ENCODE measurements around the gene CAAP1. TPM values are rescaled to one million over a fixed set of nuclear protein-coding genes. Genes with fewer than 3 reads are reported as not detected.
"Not testable (repeated sequence)": the region's sequence is repeated elsewhere in the genome, so short reads cannot be mapped to it uniquely, and the experiment has no call there.

The CAAP1 gene
- total RNA-seq, 2 experiments from 2014 or later = 17.7 to 18.6 TPM

DNA sequence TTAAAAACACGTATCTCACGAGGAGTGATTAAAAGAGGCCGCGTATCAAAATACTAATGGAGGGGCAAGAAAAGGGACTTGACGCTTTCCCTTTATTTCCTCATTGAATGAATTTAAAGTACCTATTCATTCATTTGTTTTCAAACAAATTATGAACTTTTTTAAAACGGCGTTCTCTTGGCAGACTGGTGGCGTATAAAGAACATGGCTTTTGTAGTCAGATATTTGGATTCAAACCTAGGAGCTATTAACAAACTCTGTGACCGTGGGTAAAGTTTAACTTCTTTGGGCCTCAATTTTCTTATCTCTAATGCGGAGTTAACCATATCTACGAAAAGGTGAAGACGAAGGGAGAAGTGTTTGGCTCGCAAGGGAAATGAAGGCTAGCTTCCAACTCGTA, 876 bp downstream of the CAAP1 start:
- H3K4me1 Mint-ChIP-seq = peaks cover 26% of the 10 kb centered on the region
- H3K36me3 Mint-ChIP-seq = peaks cover 10% of the 10 kb centered on the region
- DNase-seq (no peak), ATAC-seq (ENCODE audit: low read depth) (no peak)
- POLR2A ChIA-PET = interaction anchor here (0.6 to 3.1 kb wide), 5 partner anchors 16 to 681 kb away, joined by 3 to 23 read pairs (median 4); partner anchors contain the start of genes C9orf72, IFT74 and PLAA
- peaks cover 4% of the 10 kb centered on the region for H3K9me3 Mint-ChIP-seq
- H3K27ac Mint-ChIP-seq = peak overlapping the region; percentile 100
- no peaks in the 10 kb centered on the region for H3K27me3 Mint-ChIP-seq
- peak overlapping the region; percentile 100 for H3K4me3 Mint-ChIP-seq

- no peak for ATAC-seq (ENCODE audit: low read depth)
- POLR2A ChIA-PET = no interaction called here
- DNase-seq = no peak
- H3K4me1 Mint-ChIP-seq = peaks cover 26% of the 10 kb centered on the region
- H3K9me3 Mint-ChIP-seq = no peaks in the 10 kb centered on the region
- peaks cover 20% of the 10 kb centered on the region for H3K36me3 Mint-ChIP-seq
- no peak overlapping the region for H3K4me3 Mint-ChIP-seq
- H3K27me3 Mint-ChIP-seq = no peaks in the 10 kb centered on the region
- H3K27ac Mint-ChIP-seq = no peak overlapping the region
Observed at GRCh38 chr9:26888271-26888670, 4.3 kb downstream of the CAAP1 start.

DNA sequence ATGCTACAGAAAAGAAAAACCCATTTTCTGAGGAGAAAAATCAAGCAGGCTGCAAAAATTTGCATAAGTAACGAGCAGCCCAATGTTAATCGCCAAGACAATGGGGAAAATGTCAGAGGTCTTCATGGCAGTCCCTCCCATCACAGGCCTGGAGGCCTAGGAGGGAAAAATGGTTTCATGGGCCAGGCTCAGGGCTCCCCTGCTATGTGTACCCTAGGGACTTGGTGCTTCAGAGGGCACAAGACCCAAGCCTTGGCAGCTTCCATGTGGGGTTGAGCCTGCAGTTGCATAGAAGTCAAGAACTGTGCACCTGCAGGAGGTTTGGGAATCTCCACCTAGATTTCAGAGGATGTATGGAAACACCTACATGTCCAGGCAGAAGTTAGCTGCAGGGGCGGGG, 10.4 kb downstream of the CAAP1 start:
- H3K9me3 Mint-ChIP-seq = peaks cover 11% of the 10 kb centered on the region
- H3K4me1 Mint-ChIP-seq = no peaks in the 10 kb centered on the region

DNA sequence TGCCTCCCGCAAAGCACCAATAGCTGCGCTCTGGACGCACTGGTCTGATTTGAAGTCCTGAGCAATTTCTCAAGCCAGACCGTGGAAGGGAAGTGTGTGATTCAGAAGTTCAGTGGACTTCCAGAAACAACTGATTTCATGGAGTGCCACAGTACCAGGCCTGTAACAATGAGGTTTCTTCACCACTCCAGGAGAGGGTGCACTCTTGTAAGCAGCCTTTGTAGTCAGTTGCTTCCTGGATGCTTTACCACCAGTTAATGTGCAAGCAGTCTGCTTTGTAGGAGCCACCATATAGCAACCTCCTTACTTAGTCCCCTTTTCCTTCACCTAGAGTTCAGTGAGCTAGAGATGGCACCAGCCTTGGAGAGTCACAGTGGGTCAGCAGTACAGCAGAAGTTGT, 12.3 kb downstream of the CAAP1 start:
- Mint-ChIP-seq H3K9me3 (peaks cover 11% of the 10 kb centered on the region), H3K4me1 (no peaks in the 10 kb centered on the region), H3K36me3 (peaks cover 53% of the 10 kb centered on the region), H3K27me3 (no peaks in the 10 kb centered on the region), H3K4me3 (no peak overlapping the region), H3K27ac (no peak overlapping the region)
- POLR2A ChIA-PET = no interaction called here
- ATAC-seq (ENCODE audit: low read depth) (no peak), DNase-seq (no peak)

More for the DNA sequence above, 10.4 kb downstream of the CAAP1 start:
- Mint-ChIP-seq H3K4me3 (no peak overlapping the region), H3K36me3 (peaks cover 55% of the 10 kb centered on the region), H3K27ac (no peak overlapping the region), H3K27me3 (no peaks in the 10 kb centered on the region)
- no peak for DNase-seq
- ATAC-seq (ENCODE audit: low read depth) = no peak
- POLR2A ChIA-PET = no interaction called here

- H3K27me3 Mint-ChIP-seq; H3K9me3 Mint-ChIP-seq; DNase-seq; H3K27ac Mint-ChIP-seq; H3K4me3 Mint-ChIP-seq; ATAC-seq (ENCODE audit: low read depth); H3K4me1 Mint-ChIP-seq; POLR2A ChIA-PET: not testable (repeated sequence)
- H3K36me3 Mint-ChIP-seq = peaks cover 20% of the 10 kb centered on the region
Observed at GRCh38 chr9:26875155-26875554, 17.4 kb downstream of the CAAP1 start.

DNA sequence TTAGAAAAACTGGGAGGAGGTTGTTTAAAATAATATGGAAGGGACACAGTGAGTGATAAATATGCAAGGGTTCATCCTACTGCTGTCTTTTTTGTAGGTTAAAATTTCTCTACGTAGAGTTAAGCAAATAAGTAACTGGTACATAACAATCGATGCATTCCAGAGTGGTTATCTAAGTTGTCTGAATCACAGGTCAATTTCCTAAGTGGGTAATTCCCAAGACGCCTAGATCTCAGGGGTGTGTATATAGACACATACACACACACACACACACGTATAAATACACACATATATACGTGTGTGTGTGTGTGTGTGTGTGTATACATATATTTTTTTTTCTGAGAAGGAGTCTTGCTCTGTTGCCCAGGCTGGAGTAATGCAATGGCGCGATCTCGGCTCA, 22.3 kb downstream of the CAAP1 start:
- no peak overlapping the region for H3K27ac Mint-ChIP-seq
- peaks cover 6% of the 10 kb centered on the region for H3K36me3 Mint-ChIP-seq
- H3K27me3 Mint-ChIP-seq = no peaks in the 10 kb centered on the region
- no peaks in the 10 kb centered on the region for H3K4me1 Mint-ChIP-seq
- POLR2A ChIA-PET = no interaction called here
- DNase-seq (no peak), ATAC-seq (ENCODE audit: low read depth) (no peak)
- H3K4me3 Mint-ChIP-seq = no peak overlapping the region
- no peaks in the 10 kb centered on the region for H3K9me3 Mint-ChIP-seq

DNA sequence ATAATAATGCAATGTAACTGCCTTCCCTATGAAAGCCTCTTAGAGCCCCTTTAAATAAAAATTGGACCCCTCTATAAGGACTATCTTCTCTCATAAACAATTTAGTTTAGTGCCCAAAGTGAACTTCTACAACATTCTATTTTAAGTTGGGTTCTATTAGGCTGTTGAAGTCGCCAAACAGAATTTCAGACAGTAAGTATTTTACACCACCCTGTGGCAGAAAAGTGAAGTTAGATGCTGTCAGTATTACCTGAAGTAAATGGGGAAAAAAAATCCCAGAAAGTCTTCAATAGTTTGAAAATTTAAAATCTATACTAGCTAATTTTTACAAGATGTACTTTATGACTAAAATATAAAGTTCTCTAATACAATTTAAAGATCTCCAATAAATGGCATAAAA, 29.5 kb downstream of the CAAP1 start:
- Mint-ChIP-seq H3K36me3 (peaks cover 7% of the 10 kb centered on the region), H3K9me3 (no peaks in the 10 kb centered on the region), H3K27ac (no peak overlapping the region), H3K27me3 (no peaks in the 10 kb centered on the region), H3K4me1 (peaks cover 2% of the 10 kb centered on the region), H3K4me3 (no peak overlapping the region)
- no peak for ATAC-seq (ENCODE audit: low read depth)
- POLR2A ChIA-PET = no interaction called here
- DNase-seq = no peak

- H3K27me3 Mint-ChIP-seq = no peaks in the 10 kb centered on the region
- no peak overlapping the region for H3K27ac Mint-ChIP-seq
- POLR2A ChIA-PET = no interaction called here
- H3K9me3 Mint-ChIP-seq = no peaks in the 10 kb centered on the region
- no peak overlapping the region for H3K4me3 Mint-ChIP-seq
- ATAC-seq (ENCODE audit: low read depth) (peak; percentile 60), DNase-seq (no peak)
- no peaks in the 10 kb centered on the region for H3K4me1 Mint-ChIP-seq
- peaks cover 17% of the 10 kb centered on the region for H3K36me3 Mint-ChIP-seq
Observed at GRCh38 chr9:26856413-26857032, 36.1 kb downstream of the CAAP1 start.

- Mint-ChIP-seq H3K4me1 (no peaks in the 10 kb centered on the region), H3K27me3 (no peaks in the 10 kb centered on the region), H3K36me3 (peaks cover 13% of the 10 kb centered on the region), H3K27ac (no peak overlapping the region), H3K9me3 (no peaks in the 10 kb centered on the region), H3K4me3 (no peak overlapping the region)
- DNase-seq = no peak
- ATAC-seq (ENCODE audit: low read depth) = no peak
- POLR2A ChIA-PET = no interaction called here
Observed at GRCh38 chr9:26850995-26851394, 41.6 kb downstream of the CAAP1 start.

DNA sequence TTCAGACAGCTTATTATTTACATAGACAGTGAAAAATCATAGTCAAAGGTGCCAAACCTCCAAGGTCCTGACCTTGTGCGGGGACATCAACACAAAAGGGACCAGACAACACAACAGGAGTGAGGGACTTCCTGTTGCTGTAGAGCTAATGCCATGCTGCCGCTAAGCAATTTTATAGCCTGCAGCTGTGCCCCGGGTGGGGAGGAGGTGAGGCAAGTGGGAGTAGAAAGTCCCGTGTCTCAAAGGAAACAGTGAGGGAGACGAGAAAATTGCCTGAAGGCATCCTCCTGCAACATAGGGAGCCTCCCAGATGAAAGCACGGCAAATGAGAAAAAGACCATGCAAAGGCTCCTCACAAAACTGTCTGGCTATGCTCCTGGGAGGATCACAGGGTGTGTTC, 58.8 kb downstream of the CAAP1 start:
- Mint-ChIP-seq H3K4me1 (no peaks in the 10 kb centered on the region), H3K36me3 (peaks cover 5% of the 10 kb centered on the region), H3K9me3 (peaks cover 4% of the 10 kb centered on the region), H3K27me3 (no peaks in the 10 kb centered on the region), H3K4me3 (no peak overlapping the region), H3K27ac (no peak overlapping the region)
- DNase-seq = no peak
- POLR2A ChIA-PET = no interaction called here
- no peak for ATAC-seq (ENCODE audit: low read depth)

DNA sequence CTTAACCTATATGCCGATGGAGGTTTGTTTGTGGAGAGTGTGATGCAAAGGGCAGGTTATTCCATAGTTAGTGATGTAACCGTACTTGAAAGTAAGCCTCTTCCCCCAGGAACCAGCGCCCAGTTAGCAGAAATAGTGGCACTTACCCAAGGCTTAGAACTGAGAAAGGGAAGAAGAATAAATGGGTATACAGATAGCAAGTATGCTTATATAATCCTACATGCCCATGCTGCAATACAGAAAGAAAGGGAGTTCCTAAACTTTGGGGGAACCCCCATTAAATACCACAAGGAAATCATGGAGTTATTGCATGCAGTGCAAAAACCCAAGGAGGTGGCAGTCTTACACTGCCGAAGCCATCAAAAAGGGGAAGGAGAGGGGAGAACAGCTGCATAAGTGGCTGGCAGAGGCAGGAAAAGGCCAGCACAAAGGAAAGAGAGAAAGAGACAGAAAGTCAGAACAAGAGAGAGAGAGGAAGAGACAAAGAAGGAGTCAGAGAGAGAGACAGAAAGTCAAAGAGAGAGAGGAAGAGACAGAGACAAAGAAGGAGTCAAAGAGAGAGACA, 64.1 kb downstream of the CAAP1 start:
- H3K27me3 Mint-ChIP-seq; H3K27ac Mint-ChIP-seq; POLR2A ChIA-PET; H3K9me3 Mint-ChIP-seq; H3K4me1 Mint-ChIP-seq; H3K36me3 Mint-ChIP-seq; H3K4me3 Mint-ChIP-seq; DNase-seq; ATAC-seq (ENCODE audit: low read depth): not testable (repeated sequence)

DNA sequence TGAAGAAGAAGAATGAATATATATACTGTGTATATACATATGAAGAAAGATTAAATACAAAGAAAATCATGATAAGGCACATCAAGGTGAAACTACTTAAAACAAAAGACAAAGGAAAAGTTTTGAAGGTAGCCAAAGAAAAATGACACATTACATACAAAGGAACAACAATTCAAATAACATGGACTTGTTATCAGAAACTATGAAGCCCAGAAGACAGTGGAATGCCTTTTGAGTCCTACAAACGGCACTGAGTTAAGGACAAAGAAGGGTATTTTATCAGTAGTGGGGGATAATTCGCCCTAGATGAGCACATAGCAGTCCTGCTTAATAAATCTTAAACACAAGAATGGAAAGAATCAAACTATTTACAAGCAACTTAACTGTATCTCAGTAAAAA, 77.8 kb downstream of the CAAP1 start:
- Mint-ChIP-seq H3K27me3 (no peaks in the 10 kb centered on the region), H3K4me1 (no peaks in the 10 kb centered on the region)
- ATAC-seq (ENCODE audit: low read depth) = no peak

GRCh38 chr9:26813247-26813646, 79.4 kb downstream of the CAAP1 start:
- Mint-ChIP-seq H3K27ac (no peak overlapping the region), H3K4me3 (no peak overlapping the region), H3K4me1 (no peaks in the 10 kb centered on the region), H3K9me3 (peaks cover 3% of the 10 kb centered on the region), H3K36me3 (no peaks in the 10 kb centered on the region), H3K27me3 (peaks cover 5% of the 10 kb centered on the region)
- POLR2A ChIA-PET = no interaction called here
- no peak for ATAC-seq (ENCODE audit: low read depth)
- no peak for DNase-seq

More for the DNA sequence above, 77.8 kb downstream of the CAAP1 start:
- DNase-seq = no peak
- Mint-ChIP-seq H3K9me3 (peaks cover 3% of the 10 kb centered on the region), H3K36me3 (no peaks in the 10 kb centered on the region), H3K4me3 (no peak overlapping the region), H3K27ac (no peak overlapping the region)
- POLR2A ChIA-PET = no interaction called here

- Mint-ChIP-seq H3K27ac (no peak overlapping the region), H3K4me3 (no peak overlapping the region), H3K27me3 (peaks cover 5% of the 10 kb centered on the region), H3K9me3 (peaks cover 3% of the 10 kb centered on the region), H3K36me3 (no peaks in the 10 kb centered on the region), H3K4me1 (no peaks in the 10 kb centered on the region)
- POLR2A ChIA-PET = no interaction called here
- ATAC-seq (ENCODE audit: low read depth) = no peak
- no peak for DNase-seq
Observed at GRCh38 chr9:26812217-26812616, 80.4 kb downstream of the CAAP1 start.

Measured in activated naive CD8-positive, alpha-beta T cell treated with anti-CD3 and anti-CD28 coated beads, Interleukin-2, amount 10 ng/mL, durations not matched to agents 7 days and 5 days (primary cell).